Stomach (tissue), 4 donors: ENCODE results near the gene GPC5.

Experiments
- POLR2A ChIP-seq, 4 donors: fragments of 450-650 bp; IDR thresholded peaks; one replicate each; pipeline ENCODE4 v1.6.1; 2016; ENCODE audit warnings: antibody characterized with exemption in 4 of 4, control low read depth in 2 of 4, mild to moderate bottlenecking in 1 of 4, moderate library complexity in 1 of 4
- TF ChIP-seq, protein P1 (sequence below), 7 experiments: fragments of 450-650 bp in 4 of 7; fragments of 200-600 bp in 3 of 7; sonication (generic) in 3 of 7; IDR thresholded peaks; one replicate each; pipeline ENCODE4 v1.5.1; 2016 to 2019; ENCODE audit warnings: antibody characterized with exemption in 7 of 7, control low read depth in 2 of 7, mild to moderate bottlenecking in 1 of 7

DNA sequence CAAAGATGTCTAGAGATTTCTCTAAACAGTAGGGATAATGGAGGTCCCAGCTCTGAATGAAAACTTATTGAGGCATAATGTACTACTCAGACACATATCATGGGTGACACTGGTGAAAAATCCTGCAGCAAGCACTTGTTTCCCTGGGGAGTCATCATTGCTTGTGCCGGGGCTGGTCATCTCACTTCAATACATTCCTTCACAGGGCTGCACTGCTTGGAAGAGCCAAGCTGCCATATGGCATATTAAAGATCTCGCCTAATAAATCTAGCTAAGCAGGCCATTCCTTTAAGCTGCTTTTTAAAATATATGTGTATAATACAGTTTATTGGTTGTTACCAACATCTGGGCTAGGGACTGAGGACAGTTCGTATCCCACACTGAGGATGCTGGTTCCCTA lies 1496.0 kb downstream of the GPC5 start:
- no peak for TF ChIP-seq POLR2A (IDR thresholded peaks at IDR 0.05)
- TF ChIP-seq, protein P1, sequence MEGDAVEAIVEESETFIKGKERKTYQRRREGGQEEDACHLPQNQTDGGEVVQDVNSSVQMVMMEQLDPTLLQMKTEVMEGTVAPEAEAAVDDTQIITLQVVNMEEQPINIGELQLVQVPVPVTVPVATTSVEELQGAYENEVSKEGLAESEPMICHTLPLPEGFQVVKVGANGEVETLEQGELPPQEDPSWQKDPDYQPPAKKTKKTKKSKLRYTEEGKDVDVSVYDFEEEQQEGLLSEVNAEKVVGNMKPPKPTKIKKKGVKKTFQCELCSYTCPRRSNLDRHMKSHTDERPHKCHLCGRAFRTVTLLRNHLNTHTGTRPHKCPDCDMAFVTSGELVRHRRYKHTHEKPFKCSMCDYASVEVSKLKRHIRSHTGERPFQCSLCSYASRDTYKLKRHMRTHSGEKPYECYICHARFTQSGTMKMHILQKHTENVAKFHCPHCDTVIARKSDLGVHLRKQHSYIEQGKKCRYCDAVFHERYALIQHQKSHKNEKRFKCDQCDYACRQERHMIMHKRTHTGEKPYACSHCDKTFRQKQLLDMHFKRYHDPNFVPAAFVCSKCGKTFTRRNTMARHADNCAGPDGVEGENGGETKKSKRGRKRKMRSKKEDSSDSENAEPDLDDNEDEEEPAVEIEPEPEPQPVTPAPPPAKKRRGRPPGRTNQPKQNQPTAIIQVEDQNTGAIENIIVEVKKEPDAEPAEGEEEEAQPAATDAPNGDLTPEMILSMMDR (IDR thresholded peaks at IDR 0.05) = no peak
